Breast epithelium (tissue), 3 donors: ENCODE measurements around the gene CACNA1H.

Experiments
- CTCF ChIP-seq, 3 donors: fragments of 450-650 bp; IDR thresholded peaks; one replicate each; pipeline ENCODE4 v1.5.1; 2016 to 2017; ENCODE audit warnings: antibody characterized with exemption in 3 of 3, mild to moderate bottlenecking in 3 of 3, moderate library complexity in 3 of 3
- POLR2A ChIP-seq: fragments of 450-650 bp; IDR thresholded peaks from one replicate; pipeline ENCODE4 v1.6.1; 2016; ENCODE audit warnings: antibody characterized with exemption, mild to moderate bottlenecking, moderate library complexity

DNA sequence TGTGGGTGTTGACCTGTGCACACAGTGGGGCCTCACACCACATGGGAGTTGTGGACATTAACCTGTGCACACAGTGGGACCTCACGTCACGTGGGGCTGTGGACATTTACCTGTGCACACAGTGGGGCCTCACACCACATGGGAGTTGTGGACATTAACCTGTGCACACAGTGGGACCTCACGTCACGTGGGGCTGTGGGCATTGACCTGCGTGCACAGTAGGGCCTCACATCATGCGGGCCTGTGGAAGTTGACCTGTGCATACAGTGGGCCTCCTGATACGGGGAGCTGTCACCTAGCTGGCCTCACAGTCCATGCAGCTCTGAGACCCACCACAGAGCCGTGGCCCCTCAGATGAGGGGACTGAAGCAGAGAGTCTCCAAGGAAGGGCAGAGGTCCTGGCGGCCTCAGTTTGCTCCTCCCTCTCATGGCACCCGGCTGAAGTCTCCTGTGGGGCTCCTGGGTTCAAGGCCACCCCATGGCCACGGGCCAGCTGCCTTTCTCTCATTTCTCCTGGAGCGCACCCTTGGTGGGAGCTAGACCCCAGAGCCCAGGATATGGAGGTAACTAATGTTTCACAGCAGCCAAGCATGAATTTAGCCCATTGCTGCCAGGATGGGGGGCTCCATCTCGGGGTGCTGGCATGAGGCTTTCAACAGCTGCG, 21.0 kb downstream of the CACNA1H start:
- TF ChIP-seq POLR2A (no peak), CTCF (IDR thresholded peaks at IDR 0.05) (no peak)
